Effector CD8-positive, alpha-beta T cell (primary cell): ENCODE measurements around the gene EFCAB14.
"Not testable (repeated sequence)": the region's sequence is repeated elsewhere in the genome, so short reads cannot be mapped to it uniquely, and the experiment has no call there.

Experiments used
- DNase-seq: peaks from one replicate; lab custom pipeline; 2025; lab: John Stamatoyannopoulos, UW

EFCAB14 gene

DNA sequence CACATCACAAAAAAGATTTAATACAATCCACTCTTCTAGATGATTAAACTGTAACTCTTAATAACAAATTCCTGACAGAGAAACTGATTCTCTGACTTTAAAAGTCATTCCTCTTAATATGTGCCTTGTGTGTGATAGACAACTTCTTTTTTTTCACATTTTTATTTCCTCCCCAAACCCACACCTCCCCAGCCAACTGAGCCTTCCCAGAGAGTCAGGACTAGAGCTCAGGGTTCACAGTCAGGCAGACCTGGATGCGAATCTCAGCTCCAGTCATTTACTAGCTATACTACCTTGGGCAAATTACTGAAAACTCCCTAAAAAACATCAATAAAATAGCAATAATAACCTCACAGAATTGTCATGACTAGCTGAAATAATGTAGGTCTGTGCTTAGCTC is 64.9 kb downstream of the EFCAB14 start:
- no peak for DNase-seq

DNA sequence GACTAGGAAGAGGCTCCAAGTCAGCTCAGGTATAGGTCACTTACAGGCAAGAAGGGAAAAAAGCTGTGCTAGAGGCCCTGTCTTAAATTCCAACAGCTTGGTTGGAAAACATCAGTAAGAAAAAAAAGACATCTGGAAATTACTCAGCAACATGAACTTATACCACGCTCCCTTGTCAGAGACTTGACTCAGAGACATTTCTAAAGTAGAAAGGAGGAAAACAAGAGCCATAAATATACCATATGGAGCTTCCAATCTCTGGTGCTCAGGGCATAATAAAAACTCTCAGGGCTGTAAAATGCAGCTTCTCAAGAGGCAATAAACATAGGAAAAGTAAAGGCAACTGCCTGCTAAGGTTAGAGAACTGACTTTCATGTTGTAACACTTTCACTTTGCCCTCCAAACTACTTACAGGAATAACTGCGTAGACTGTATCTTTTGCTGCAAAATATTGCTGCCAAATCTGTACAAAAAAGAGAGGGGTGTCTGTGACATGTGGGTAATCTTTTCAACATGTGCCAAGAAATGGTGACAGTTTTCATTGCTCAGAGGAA is 65.4 kb downstream of the EFCAB14 start:
- DNase-seq, result no peak

DNA sequence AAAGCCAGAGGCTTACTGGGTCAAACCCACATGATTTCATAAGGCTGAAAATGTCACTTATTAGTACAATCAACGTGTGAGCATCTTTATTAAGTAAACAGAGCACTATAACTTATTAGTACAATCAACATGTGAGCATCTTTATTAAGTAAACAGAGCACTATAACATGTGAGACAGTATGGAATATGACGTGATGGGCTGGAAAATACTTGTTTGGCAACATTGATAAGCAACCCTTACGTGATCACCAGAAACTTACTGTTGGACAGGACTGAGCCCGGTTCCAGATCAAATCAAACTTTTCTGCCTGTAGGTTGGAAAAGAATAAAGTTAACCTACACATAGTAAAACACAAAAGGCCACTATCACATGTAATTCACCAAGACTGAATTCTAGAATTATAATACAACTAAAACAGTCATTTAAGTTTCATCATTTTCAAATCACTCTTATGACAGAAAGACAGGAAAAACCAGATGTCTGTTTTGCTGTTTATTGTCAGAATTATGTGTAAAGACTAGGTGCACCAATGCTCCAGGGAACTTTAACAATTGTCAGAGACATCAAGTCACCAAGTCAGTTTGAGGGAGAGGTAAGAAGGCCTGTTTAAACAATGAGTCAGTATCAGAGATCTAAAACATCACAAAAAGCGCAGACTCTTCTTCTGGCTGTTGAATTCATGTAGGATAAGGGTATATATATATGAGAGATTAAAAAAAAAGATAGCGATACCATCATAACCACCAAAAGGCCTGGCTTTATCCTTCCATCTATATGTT is 66.4 kb downstream of the EFCAB14 start:
- no peak for DNase-seq

DNA sequence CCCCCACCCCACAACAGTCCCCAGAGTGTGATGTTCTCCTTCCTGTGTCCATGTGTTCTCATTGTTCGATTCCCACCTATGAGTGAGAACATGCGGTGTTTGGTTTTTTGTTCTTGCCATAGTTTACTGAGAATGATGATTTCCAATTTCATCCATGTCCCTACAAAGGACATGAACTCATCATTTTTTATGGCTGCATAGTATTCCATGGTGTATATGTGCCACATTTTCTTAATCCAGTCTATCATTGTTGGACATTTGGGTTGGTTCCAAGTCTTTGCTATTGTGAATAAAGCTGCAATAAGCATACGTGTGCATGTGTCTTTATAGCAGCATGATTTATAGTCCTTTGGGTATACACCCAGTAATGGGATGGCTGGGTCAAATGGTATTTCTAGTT is 67.8 kb downstream of the EFCAB14 start:
- not testable (repeated sequence) for DNase-seq

DNA sequence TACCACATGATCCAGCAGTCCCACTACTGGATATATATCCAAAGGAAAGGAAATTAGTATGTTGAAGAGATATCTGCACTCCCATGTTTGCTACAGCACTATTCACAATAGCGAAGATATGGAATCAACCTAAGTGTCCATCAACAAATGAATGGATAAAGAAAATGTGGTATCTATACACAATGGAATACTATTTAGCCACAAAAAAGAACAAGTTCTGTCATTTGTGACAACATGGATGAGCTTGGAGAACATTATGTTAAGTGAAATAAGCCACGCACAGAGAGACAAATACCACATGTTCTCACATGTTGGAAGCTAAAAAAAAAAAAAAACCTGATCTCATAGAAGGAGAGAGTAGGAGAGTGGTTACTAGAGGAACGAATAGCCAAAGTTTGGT is 68.4 kb downstream of the EFCAB14 start:
- DNase-seq, result no peak

DNA sequence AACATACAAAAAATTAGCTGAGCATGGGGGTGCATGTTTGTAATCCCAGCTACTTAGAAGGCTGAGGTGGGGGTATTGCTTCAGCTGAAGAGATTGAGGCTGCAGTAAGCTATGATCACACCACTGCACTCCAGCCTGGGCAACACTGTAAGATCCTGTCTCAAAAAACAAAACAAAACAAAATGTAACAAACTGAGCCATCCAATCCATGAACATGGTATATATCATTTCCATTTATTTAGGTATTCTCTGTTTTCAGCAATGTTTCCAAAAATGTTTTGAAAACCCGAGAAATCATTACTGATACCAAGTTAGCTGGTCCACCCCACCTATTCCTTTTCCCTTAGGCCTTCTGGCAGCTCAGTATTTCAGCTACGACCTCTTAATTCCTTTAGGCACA is 69.2 kb downstream of the EFCAB14 start:
- no peak for DNase-seq

DNA sequence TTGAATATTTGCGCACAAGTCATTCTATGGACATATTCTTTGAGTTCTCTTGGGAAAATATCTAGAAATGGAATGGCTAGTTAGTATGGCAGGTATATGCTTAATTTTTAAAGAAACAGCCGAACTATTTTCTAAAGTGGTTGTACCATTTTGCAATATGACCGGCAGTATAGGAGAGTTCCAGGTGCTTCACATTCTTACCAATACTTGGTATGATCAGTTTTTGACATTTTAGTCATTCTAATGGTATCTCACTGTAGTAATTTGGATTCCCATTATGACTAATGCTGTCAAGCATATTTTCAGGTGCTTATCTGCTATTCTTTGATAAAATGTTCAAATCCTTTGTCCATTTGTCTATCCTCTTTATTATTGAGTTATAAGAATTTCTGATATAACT is 71.3 kb downstream of the EFCAB14 start:
- DNase-seq, result no peak

DNA sequence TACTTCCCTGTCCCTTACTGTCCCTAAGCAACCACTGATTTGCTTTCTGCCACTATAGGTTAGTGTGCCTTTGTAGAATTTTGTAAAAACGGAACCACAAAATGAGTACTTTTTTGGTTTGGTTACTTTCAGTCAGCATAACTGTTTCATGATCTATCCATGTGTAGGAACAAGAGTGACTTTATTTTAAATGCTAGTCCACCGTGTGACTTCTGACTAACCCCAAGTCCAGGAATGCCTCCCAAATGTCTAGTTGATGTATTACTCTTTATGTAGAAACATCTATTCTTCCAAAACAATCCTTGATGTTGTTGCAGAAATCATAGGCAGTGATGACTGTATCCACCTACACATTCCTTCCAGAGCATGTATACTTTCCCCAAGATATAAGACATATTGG is 72.1 kb downstream of the EFCAB14 start:
- DNase-seq, result no peak

DNA sequence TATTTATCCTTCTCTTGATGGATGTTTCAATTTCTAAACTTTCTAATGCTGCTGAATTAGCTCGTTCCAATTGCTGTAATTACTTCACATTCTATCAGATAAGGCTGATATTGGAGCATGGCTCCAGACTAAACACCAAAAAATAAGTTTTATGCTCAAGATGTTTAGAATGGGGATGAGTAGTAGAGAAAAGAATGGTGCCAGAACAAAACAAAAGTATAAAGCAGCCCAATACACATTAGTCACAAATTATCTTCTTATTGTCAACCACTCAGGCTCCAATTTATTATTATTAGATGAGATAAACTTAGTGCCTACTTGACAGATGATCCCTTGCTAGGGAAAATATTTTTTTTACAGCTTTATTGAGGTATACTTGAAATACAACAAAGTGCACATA is 72.6 kb downstream of the EFCAB14 start:
- DNase-seq, result no peak

DNA sequence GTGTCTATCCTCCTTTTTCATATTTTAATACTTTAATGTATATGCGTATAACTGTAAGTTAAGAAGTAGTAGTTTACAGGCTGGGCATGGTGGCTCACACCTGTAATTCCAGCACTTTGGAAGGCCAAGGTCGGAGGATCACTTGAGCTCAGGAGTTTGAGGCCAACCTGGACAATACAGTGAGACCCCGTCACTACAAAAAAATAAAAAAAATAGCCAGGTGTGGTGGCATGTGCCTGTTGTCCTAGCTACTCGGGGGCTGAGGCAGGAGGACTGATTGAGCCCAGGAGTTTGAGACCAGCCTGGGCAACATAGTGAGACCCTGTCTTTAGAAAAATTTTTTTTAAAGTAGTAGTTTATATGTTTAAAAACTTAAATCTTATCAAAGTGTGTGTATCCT is 73.1 kb downstream of the EFCAB14 start:
- no peak for DNase-seq

DNA sequence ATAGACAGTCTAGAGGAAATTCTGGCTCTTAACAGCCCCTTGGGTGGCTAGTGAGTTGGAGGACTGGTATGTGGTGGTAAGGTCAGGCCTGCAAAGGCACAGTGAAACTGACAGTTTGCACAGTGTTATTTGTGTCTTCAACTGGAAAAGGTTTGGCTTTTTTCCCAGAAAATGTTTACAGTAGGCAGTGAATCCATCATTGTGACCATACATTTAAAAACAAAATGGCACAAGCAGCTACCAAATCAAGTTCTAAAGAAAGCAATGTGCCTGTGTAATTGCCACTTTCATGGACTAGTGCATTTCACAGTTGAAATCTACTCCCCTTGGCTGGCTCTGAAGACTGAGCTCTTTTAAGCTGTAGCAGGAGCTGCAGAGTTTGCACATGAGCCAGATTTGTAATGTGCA is 75.5 kb downstream of the EFCAB14 start:
- no peak for DNase-seq

DNA sequence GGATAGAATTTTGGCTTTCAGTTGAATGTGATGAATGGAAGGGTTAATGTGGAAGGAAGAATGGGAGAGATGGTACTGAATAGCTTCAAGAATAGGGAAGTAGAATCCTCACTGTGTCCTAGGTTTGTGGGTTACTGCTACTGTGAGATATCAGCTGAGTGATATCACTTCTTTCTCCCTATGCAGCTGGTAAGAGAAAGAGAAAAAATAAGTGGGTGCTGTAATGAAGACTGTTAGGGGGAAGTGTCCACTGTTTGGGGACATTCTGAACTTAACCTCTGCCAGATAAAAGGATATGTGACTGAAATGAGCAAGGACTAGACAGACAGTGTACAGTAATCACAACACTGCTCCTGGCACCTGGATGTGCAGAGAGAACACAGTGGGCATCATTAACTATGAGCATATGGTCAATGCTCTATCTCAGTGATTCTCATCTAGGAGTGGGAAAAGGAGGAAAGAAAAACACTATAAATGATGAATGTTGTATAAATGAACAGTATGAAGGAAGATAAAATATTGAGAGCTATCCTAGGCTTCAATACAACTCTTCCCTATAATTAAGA is 76.7 kb downstream of the EFCAB14 start:
- DNase-seq, result no peak

DNA sequence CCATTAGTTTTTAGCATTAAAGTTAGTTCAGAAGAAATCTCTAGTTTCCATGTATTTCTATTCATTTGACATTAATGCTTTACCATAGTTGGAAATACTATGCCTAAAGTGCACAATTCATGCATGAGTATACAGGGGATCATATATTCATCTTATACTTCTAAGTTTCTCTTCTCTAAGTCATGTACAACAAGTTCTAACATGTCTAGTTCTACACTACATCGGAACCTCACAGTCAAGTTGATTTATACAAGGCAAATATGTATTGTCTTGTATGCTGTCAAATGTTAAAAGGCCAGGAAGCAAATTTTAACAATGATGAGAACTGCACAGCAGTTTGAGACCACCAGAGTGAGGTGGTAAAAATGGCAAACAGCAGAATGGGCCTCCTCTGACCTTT is 79.4 kb downstream of the EFCAB14 start:
- no peak for DNase-seq

DNA sequence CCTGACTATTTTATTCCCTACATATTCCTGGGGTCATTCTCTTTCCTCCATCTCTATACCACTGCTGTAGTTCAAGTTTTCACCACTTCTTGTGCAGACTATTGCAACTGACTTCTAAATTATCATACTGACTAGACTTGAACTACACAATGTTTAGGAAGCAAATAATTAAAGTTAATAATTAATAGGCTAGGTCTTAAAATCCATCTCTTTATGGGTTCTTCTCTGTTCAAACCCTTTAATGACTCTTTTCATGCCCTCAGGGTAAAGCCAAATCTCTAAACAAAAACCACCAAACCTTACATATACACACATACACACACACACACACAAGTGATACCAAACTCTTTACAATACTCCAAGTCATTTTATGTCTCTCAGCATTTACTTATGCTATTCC is 80.0 kb downstream of the EFCAB14 start:
- no peak for DNase-seq

DNA sequence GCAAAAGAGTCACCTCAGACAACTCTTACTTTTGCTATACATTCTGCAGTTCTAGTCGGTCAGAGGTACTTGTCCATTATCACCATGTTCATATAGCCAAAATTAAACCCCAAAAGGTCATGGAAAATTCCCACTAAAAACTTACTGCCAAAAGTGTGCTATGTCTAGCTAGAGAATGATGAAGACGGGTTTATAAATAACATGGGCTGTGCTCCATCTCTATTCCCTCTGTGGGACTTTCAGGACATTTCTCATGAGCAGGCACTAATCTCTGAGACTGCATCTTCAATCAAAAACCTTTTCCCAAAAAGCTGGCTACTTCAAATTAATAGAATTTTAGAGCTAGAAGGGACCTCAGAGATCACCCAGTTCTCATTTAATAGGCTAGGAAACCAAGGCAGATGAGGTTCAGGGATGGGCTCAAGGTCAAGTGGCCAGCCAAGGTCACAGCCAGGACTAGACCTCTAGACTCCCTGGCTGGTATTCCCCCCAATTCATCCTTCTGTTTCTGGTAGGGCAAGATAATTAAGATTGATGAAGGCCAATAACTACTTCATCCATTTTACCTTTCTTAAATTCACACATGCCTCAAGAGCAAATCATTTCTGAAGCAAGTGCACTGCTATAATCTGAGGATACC is 81.3 kb downstream of the EFCAB14 start:
- no peak for DNase-seq

DNA sequence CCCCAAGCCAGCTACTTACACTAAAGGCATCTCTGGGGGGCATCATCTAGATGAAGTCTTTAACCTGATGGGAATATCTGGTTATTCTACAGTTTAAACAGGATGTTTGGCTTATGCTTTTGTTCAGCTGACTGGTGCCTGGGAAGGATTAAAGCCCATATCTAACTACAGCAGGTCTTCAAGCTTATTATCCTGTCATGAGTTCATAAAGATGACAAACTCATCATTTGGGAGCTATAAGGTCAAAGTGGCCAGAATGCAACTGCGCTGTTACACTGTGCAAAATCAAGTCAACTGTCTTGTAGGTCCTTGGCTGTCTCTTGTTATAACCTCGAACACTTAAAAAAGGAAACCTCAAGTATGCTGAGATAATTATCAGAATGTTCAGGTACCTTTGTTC is 83.7 kb downstream of the EFCAB14 start:
- DNase-seq, result no peak

DNA sequence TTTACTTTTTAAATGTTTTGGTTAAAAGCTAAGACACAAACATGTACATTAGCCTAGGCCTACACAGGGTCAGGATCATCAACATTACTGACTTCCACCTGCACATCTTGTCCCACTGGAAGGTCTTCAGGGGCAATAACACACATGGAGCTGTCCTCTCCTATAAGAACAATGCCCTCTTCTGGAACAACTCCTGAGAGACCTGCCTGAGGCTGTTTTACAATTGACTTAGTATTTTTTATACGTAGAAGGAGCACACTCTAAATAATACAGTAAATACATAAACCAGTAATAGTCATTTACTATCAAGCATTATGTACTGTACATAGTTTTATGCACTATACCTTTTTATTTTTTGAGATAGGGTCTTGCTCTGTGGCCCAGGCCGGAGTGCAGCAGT is 88.2 kb downstream of the EFCAB14 start:
- no peak for DNase-seq
